ENCODE data around the gene CEP170.
A peak's percentile ranks its signal among the peaks of the same experiment; 100 is the strongest.
"Not testable (repeated sequence)": the region's sequence is repeated elsewhere in the genome, so short reads cannot be mapped to it uniquely, and the experiment has no call there.

CEP170 gene

GRCh38 chr1:243177792-243178191 lies 77.3 kb downstream of the CEP170 start:
- DNase-seq (ENCODE audit: low read depth, low spot score) = not testable (repeated sequence)

GRCh38 chr1:243173758-243174369 lies 81.2 kb downstream of the CEP170 start:
- DNase-seq (ENCODE audit: low read depth, low spot score) = not testable (repeated sequence)

GRCh38 chr1:243164911-243165310 lies 90.2 kb downstream of the CEP170 start:
- not testable (repeated sequence) for DNase-seq (ENCODE audit: low read depth, low spot score)

GRCh38 chr1:243150906-243151305 lies 104.2 kb downstream of the CEP170 start:
- not testable (repeated sequence) for DNase-seq (ENCODE audit: low read depth, low spot score)

GRCh38 chr1:243149120-243149519 lies 106.0 kb downstream of the CEP170 start:
- not testable (repeated sequence) for DNase-seq (ENCODE audit: low read depth, low spot score)

GRCh38 chr1:243147351-243147750 lies 107.7 kb downstream of the CEP170 start:
- DNase-seq (ENCODE audit: low read depth, low spot score) = not testable (repeated sequence)

- DNase-seq (ENCODE audit: low read depth, low spot score) = not testable (repeated sequence)
These were observed 114.6 kb downstream of the CEP170 start for GRCh38 chr1:243140498-243140897.

- DNase-seq (ENCODE audit: low read depth, low spot score) = not testable (repeated sequence)
These were observed 132.1 kb downstream of the CEP170 start for GRCh38 chr1:243122876-243123409.

- not testable (repeated sequence) for DNase-seq (ENCODE audit: low read depth, low spot score)
These were observed 133.1 kb downstream of the CEP170 start for GRCh38 chr1:243121939-243122338.

GRCh38 chr1:243118601-243119322 lies 136.3 kb downstream of the CEP170 start:
- not testable (repeated sequence) for DNase-seq (ENCODE audit: low read depth, low spot score)

GRCh38 chr1:243116187-243116586 lies 138.9 kb downstream of the CEP170 start:
- DNase-seq (ENCODE audit: low read depth, low spot score) = not testable (repeated sequence)

- not testable (repeated sequence) for DNase-seq (ENCODE audit: low read depth, low spot score)
These were observed 140.3 kb downstream of the CEP170 start for GRCh38 chr1:243114769-243115168.

GRCh38 chr1:243114059-243114713 lies 140.9 kb downstream of the CEP170 start:
- not testable (repeated sequence) for DNase-seq (ENCODE audit: low read depth, low spot score)

- not testable (repeated sequence) for DNase-seq (ENCODE audit: low read depth, low spot score)
These were observed 147.9 kb downstream of the CEP170 start for GRCh38 chr1:243107171-243107570.

- not testable (repeated sequence) for DNase-seq (ENCODE audit: low read depth, low spot score)
These were observed 149.3 kb downstream of the CEP170 start for GRCh38 chr1:243105652-243106332.

- DNase-seq (ENCODE audit: low read depth, low spot score) = not testable (repeated sequence)
These were observed 150.0 kb downstream of the CEP170 start for GRCh38 chr1:243105104-243105503.

- not testable (repeated sequence) for DNase-seq (ENCODE audit: low read depth, low spot score)
These were observed 150.6 kb downstream of the CEP170 start for GRCh38 chr1:243104452-243104851.

GRCh38 chr1:243101551-243102050 lies 153.5 kb downstream of the CEP170 start:
- DNase-seq (ENCODE audit: low read depth, low spot score) = peak; percentile 3

GRCh38 chr1:243087368-243087767 lies 167.7 kb downstream of the CEP170 start:
- DNase-seq (ENCODE audit: low read depth, low spot score) = not testable (repeated sequence)
